Adrenal gland (tissue), 5 donors: ENCODE data around the gene PARP11.

Experiments used
- CTCF ChIP-seq, 6 experiments: fragments of 450-650 bp in 4 of 6; fragments of 200-600 bp in 2 of 6; sonication (generic) in 1 of 6; IDR thresholded peaks; 1 replicate in 5 of 6; 2 replicates in 1 of 6; pipeline versions ENCODE4 v1.5.1 to v1.8.0; 2016 to 2021; ENCODE audit warnings: antibody characterized with exemption in 6 of 6, mild to moderate bottlenecking in 2 of 6, moderate library complexity in 1 of 6
- POLR2A ChIP-seq, 2 donors: fragments of 450-650 bp; IDR thresholded peaks; one replicate each; pipeline ENCODE4 v1.6.1; 2017; ENCODE audit warnings: antibody characterized with exemption in 2 of 2, mild to moderate bottlenecking in 2 of 2, moderate library complexity in 1 of 2
- donor health status: DM: no; HTN: no; CAD: no.

- no peak for TF ChIP-seq CTCF (IDR thresholded peaks at IDR 0.05)
- TF ChIP-seq POLR2A (IDR thresholded peaks at IDR 0.05): peak in 1 of 2 donors; percentile 70
These were observed 38.4 kb downstream of the PARP11 start for GRCh38 chr12:3834774-3835173.
